Gastroesophageal sphincter (tissue), 4 donors: ENCODE results near the gene MEGF6. TPM values are rescaled to one million over a fixed set of nuclear protein-coding genes. Genes with fewer than 3 reads are reported as not detected.
"Not testable (repeated sequence)": the region's sequence is repeated elsewhere in the genome, so short reads cannot be mapped to it uniquely, and the experiment has no call there.

Experiments
- ATAC-seq: fragments of 150-250 bp; one replicate; pipeline ENCODE4 v1.9.1; 2016; ENCODE audit warnings: mild to moderate bottlenecking, moderate library complexity
- H3K27ac ChIP-seq, 4 donors: fragments of 200-600 bp; sonication (generic) in 3 of 4; 1 replicate in 3 of 4; 2 replicates in 1 of 4; pipeline ENCODE4 v1.5.1; 2016 to 2019
- H3K27me3 ChIP-seq: fragments of 200-600 bp; sonication (generic); one replicate; pipeline ENCODE4 v1.5.1; 2019
- H3K36me3 ChIP-seq, 2 donors: fragments of 200-600 bp; sonication (generic); one replicate each; pipeline ENCODE4 v1.5.1; 2019; ENCODE audit warnings: control low read depth in 1 of 2
- H3K4me1 ChIP-seq, 3 donors: fragments of 200-600 bp; sonication (generic); 1 replicate in 2 of 3; 2 replicates in 1 of 3; pipeline ENCODE4 v1.5.1; 2016 to 2019; ENCODE audit warnings: control low read depth in 2 of 3
- H3K4me3 ChIP-seq, 2 donors: fragments of 200-600 bp; sonication (generic); one replicate each; pipeline ENCODE4 v1.5.1; 2019; ENCODE audit warnings: mild to moderate bottlenecking in 1 of 2, moderate library complexity in 1 of 2
- H3K9me3 ChIP-seq, 3 donors: fragments of 200-600 bp; sonication (generic); one replicate each; pipeline ENCODE4 v1.5.1; 2017 to 2019; ENCODE audit warnings: control low read depth in 2 of 3
- EP300 ChIP-seq: sonication (generic); formaldehyde crosslinking; IDR thresholded peaks from one replicate; pipeline ENCODE4 v1.6.1; 2017; ENCODE audit warnings: antibody characterized with exemption, mild to moderate bottlenecking
- POLR2A ChIP-seq, 2 donors: fragments of 450-650 bp; IDR thresholded peaks; one replicate each; pipeline ENCODE4 v1.6.1; 2017; ENCODE audit warnings: antibody characterized with exemption in 2 of 2, mild to moderate bottlenecking in 2 of 2, moderate library complexity in 1 of 2
- POLR2AphosphoS5 ChIP-seq: sonication (generic); formaldehyde crosslinking; IDR thresholded peaks from one replicate; pipeline ENCODE4 v1.6.1; 2017; ENCODE audit warnings: antibody characterized with exemption
- WGBS, 2 donors: methylation state at CpG; one replicate each; pipeline ENCODE4 v1.1.5; 2018; ENCODE audit warnings: low coverage in 1 of 2; 5-methylcytosine and 5-hydroxymethylcytosine counted together
- total RNA-seq, 4 donors: library from RNA; depleted of rRNA; stranded (reverse); fragments of >200 nt; gene quantifications; one replicate each; pipeline ENCODE4 v1.1.0, GENCODE V29; 2016
- TF ChIP-seq, protein P1 (sequence below), 4 experiments: fragments of 200-600 bp in 2 of 4; fragments of 450-650 bp in 2 of 4; sonication (generic) in 1 of 4; IDR thresholded peaks; one replicate each; pipeline ENCODE4 v1.5.1; 2017 to 2019; ENCODE audit warnings: antibody characterized with exemption in 4 of 4, mild to moderate bottlenecking in 2 of 4, moderate library complexity in 2 of 4

Gene MEGF6
- total RNA-seq, 4 donors from 2014 or later: 4.7 to 15.5 (median 10.8) TPM

DNA sequence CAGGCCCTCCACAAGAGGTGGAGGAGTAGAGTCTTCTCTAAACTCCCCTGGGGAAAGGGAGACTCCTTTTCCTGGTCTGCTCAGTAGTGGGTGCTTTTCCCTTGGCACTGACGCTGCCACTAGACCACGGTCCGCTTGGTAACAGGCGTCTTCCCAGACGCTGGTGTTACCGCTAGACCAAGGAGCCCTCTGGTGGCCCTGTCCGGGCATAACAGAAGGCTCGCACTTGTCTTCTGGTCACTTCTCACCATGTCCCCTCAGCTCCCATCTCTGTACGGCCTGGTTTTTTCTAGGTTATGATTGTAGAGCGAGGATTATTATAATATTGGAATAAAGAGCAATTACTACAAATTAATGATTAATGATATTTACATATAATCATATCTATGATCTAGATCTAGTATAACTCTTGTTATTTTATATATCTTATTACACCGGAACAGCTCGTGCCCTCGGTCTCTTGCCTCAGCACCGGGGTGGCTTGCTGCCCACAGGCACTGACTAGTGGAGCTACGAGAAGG is 9.9 kb upstream of the MEGF6 start:
- not testable (repeated sequence) for ATAC-seq, H3K27ac ChIP-seq, H3K36me3 ChIP-seq, H3K27me3 ChIP-seq, H3K9me3 ChIP-seq, H3K4me3 ChIP-seq
- TF ChIP-seq, protein P1, sequence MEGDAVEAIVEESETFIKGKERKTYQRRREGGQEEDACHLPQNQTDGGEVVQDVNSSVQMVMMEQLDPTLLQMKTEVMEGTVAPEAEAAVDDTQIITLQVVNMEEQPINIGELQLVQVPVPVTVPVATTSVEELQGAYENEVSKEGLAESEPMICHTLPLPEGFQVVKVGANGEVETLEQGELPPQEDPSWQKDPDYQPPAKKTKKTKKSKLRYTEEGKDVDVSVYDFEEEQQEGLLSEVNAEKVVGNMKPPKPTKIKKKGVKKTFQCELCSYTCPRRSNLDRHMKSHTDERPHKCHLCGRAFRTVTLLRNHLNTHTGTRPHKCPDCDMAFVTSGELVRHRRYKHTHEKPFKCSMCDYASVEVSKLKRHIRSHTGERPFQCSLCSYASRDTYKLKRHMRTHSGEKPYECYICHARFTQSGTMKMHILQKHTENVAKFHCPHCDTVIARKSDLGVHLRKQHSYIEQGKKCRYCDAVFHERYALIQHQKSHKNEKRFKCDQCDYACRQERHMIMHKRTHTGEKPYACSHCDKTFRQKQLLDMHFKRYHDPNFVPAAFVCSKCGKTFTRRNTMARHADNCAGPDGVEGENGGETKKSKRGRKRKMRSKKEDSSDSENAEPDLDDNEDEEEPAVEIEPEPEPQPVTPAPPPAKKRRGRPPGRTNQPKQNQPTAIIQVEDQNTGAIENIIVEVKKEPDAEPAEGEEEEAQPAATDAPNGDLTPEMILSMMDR (IDR thresholded peaks at IDR 0.05): peak in 3 of 4 experiments; percentile 66 to 72 (median 70)
- 3 to 52% methylated on average over 4 to 6 of the region's 15 CpGs for WGBS, 2 donors
- H3K4me1 ChIP-seq: peaks cover 0 to 54% (median 16%) of the 10 kb centered on the region in 3 donors

DNA sequence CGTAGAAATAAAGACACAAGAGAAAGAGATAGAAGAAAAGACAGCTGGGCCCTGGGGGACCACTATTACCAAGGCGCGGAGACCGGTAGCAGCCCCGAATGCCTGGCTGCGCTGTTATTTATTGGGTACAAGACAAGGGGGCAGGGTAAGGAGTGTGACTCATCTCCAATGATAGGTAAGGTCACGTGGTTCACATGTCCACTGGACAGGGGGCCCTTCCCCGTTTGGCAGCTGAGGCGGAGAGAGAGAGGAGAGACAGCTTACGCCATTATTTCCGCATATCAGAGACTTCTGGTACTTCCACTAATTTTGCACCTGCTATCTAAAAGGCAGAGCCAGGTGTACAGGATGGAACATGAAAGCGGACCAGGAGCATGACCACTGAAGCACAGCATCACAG is 9.4 kb upstream of the MEGF6 start:
- Histone ChIP-seq H3K4me1 (peaks cover 0 to 49% (median 16%) of the 10 kb centered on the region in 3 donors), H3K9me3 (no peaks in the 10 kb centered on the region), H3K27me3 (peaks cover 6% of the 10 kb centered on the region), H3K27ac (no peak overlapping the region), H3K4me3 (no peak overlapping the region), H3K36me3 (no peaks in the 10 kb centered on the region)
- no peak for ATAC-seq
- TF ChIP-seq POLR2A (IDR thresholded peaks at IDR 0.05) (no peak), EP300 (no peak), POLR2AphosphoS5 (no peak)
- TF ChIP-seq, protein P1 (IDR thresholded peaks at IDR 0.05): no peak
- 84 to 90% methylated on average over 2 to 11 of the region's 12 CpGs for WGBS, 2 donors

DNA sequence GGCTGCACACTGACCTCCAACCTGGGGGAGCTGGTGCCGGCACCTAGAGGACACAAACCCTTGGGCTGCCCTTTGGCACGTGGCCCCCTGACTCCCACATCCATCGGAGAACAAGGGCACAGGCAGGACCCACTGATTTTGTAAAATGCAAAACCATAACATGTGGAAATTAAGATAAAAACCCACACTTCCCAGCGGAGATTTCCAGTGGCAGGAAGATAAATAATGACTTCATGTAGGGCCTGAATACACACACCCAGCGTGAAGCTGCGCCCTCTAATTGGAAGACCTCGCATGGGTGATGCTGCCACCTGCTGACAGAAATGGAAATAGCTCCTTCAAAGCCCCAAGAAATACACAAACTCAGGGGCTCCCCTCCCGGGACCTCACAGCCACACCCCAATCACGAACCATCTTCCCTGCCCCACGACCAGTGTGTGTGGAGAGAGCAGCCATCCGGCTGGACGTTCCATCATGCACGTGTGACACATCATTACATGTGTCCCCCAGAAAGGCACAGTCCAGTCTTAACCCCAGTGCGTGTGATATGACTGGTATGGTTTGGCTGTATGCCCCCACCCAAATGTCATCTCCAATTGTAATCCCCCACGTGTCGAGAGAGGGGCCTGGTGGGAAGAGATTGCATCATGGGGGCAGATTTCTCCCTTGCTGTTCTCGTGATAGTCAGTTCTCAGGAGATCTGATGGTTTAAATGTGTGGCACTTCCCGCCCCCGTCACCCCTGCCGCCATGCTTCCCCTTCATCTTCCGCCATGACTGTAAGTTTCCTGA is 7.8 kb upstream of the MEGF6 start:
- Histone ChIP-seq H3K4me3 (no peak overlapping the region), H3K4me1 (peaks cover 0 to 44% (median 16%) of the 10 kb centered on the region in 3 donors), H3K9me3 (no peaks in the 10 kb centered on the region), H3K27me3 (peaks cover 18% of the 10 kb centered on the region), H3K36me3 (no peaks in the 10 kb centered on the region), H3K27ac (no peak overlapping the region)
- WGBS, 2 donors: 0% methylated on average over 5 of the region's 21 CpGs; no CpG with 5 or more reads in 1 of the 2 donors
- TF ChIP-seq EP300: no peak
- TF ChIP-seq, protein P1 (IDR thresholded peaks at IDR 0.05): peak in 3 of 4 experiments; percentile 77 to 89 (median 78)
- no peak for TF ChIP-seq POLR2AphosphoS5
- ATAC-seq: peak; percentile 77

DNA sequence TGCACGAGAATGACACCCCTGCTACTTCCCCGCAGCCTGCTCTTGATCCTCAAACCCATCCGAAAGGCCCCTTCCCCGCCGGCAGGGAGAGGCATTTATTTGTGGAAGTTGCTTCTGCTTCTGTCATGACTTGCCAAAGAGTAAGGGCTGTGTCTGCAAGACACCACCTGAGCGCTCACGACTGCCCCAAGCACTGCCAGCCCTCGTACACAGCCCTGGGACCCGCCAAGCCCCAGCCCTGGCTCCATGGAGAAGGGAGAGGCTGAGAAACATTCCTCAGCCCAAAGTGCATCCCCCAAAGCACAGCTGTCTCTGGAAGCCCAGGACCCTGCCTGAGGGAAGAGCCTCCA is 7.2 kb upstream of the MEGF6 start:
- WGBS, 2 donors: 88 to 100% methylated on average over 2 to 3 of the region's 9 CpGs
- ATAC-seq: no peak
- no peak overlapping the region for H3K4me3 ChIP-seq
- TF ChIP-seq POLR2AphosphoS5 (no peak), POLR2A (IDR thresholded peaks at IDR 0.05) (no peak), EP300 (no peak)
- TF ChIP-seq, protein P1 (IDR thresholded peaks at IDR 0.05): no peak
- no peaks in the 10 kb centered on the region for H3K9me3 ChIP-seq
- H3K36me3 ChIP-seq: no peaks in the 10 kb centered on the region
- peaks cover 0 to 38% (median 10%) of the 10 kb centered on the region in 3 donors for H3K4me1 ChIP-seq
- H3K27me3 ChIP-seq: peaks cover 24% of the 10 kb centered on the region
- H3K27ac ChIP-seq: no peak overlapping the region

DNA sequence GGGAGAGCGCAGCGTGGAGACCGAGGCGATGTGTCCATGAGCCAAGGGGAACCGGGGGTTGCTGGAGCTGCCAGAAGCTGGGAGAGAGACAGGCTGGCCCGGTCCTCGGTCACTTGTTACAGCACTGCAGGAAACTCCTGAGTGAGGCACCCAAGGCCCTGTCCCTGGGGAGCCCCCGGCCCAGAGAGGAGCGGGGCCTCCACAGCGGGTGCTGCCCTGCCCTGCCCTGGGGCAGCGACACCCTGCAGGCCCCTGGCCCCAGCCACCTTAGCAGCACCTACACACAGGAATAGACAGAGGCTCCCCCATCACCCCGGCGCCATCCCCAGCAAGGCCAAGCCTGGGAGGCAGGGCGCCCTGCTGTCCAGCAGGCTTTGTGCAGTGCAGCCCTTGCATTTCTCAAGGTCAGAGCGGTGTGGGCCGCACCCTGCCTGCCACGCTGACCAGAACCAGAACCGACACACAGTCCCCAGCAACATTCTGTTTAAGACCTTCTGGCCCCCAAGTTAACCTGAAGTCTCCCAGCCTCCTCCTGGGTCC is 6.6 kb upstream of the MEGF6 start:
- Histone ChIP-seq H3K9me3 (no peaks in the 10 kb centered on the region), H3K36me3 (no peaks in the 10 kb centered on the region), H3K4me1 (peaks cover 0 to 32% (median 4%) of the 10 kb centered on the region in 3 donors), H3K27ac (no peak overlapping the region), H3K4me3 (no peak overlapping the region), H3K27me3 (peaks cover 30% of the 10 kb centered on the region)
- no peak for ATAC-seq
- TF ChIP-seq POLR2AphosphoS5 (no peak), EP300 (no peak), POLR2A (IDR thresholded peaks at IDR 0.05) (no peak)
- TF ChIP-seq, protein P1 (IDR thresholded peaks at IDR 0.05): no peak
- 87% methylated on average over 9 of the region's 18 CpGs; no CpG with 5 or more reads in 1 of the 2 donors for WGBS, 2 donors
